GM12878 (cell line): ENCODE results near the gene CORO1C. TPM values are rescaled to one million over a fixed set of nuclear protein-coding genes. Genes with fewer than 3 reads are reported as not detected.

ENCODE experiments used
- ATAC-seq: fragments of 200-7000 bp; cut with Tn5 transposase; 3 replicates; pipeline ENCODE4 v1.9.1; 2020; ENCODE audit warnings: mild to moderate bottlenecking, moderate library complexity
- BruUV-seq: library from RNA; stranded (reverse); fragments of 400-500 nt; replicated peaks from 2 replicates; lab custom pipeline; 2021; lab: Mats Ljungman, UMichigan
- CTCF ChIA-PET: fragments of 300-600 bp; sonication (Branson Sonifier 250); formaldehyde crosslinking; extraction: SDS; loops from one replicate; lab custom pipeline; 2021; ENCODE audit warnings: inconsistent platforms; lab: Yijun Ruan, JAX
- POLR2A ChIA-PET: fragments of 350-600 bp; formaldehyde crosslinking; extraction: SDS; loops from one replicate; lab custom pipeline; 2021; ENCODE audit warnings: inconsistent platforms; lab: Charles Lee
- RAD21 ChIA-PET: fragments of 300-600 bp; sonication (Branson Sonifier 250); formaldehyde crosslinking; loops from one replicate; lab custom pipeline; 2023; ENCODE audit warnings: antibody characterized with exemption; ENCODE audit not compliant: unreplicated experiment; lab: Charles Lee
- SMC1A ChIA-PET: fragments of 300-600 bp; sonication (Branson Sonifier 250); formaldehyde crosslinking; loops from one replicate; lab custom pipeline; 2023; ENCODE audit not compliant: unreplicated experiment, uncharacterized antibody; lab: Charles Lee
- DNase-seq: peaks from one replicate; pipeline ENCODE4 v3.0.0-alpha.2; 2011; ENCODE audit warnings: low read depth, low spot score
- FAIRE-seq: peaks from 3 replicates; lab custom pipeline; 2011; peaks lifted over from hg19 to GRCh38; lab: Jason Lieb, UNC
- H2AFZ ChIP-seq: 2 replicates; pipeline ENCODE4 v1.6.0; 2011; ENCODE audit warnings: low read depth, low read length, control low read depth; ENCODE audit not compliant: control insufficient read depth
- H3K27ac ChIP-seq: 2 replicates; pipeline ENCODE4 v1.5.1; 2011; ENCODE audit warnings: control low read depth; ENCODE audit not compliant: control insufficient read depth, insufficient read depth
- H3K27me3 ChIP-seq, 2 experiments: replicated peaks in 1 of 2; 2 replicates each; pipeline versions ENCODE4 v1.6.0 to v1.6.1; 2011; ENCODE audit warnings: low read length in 1 of 2; ENCODE audit not compliant: control insufficient read depth in 2 of 2, insufficient read depth in 2 of 2
- H3K36me3 ChIP-seq, 2 experiments: 2 replicates each; pipeline ENCODE4 v1.5.1; 2011; ENCODE audit warnings: low read length in 1 of 2; ENCODE audit not compliant: control insufficient read depth in 2 of 2, insufficient read depth in 2 of 2
- H3K4me1 ChIP-seq: 2 replicates; pipeline ENCODE4 v1.6.1; 2011; ENCODE audit warnings: mild to moderate bottlenecking, low read length, moderate library complexity, mixed read lengths; ENCODE audit not compliant: control insufficient read depth, insufficient read depth
- H3K4me2 ChIP-seq: 2 replicates; pipeline ENCODE4 v1.6.0; 2011; ENCODE audit warnings: control low read depth; ENCODE audit not compliant: control insufficient read depth, insufficient read depth
- H3K4me3 ChIP-seq: fragments of 200-600 bp; sonication (generic); 2 replicates; pipeline ENCODE4 v1.5.1; 2016
- H3K79me2 ChIP-seq: 2 replicates; pipeline ENCODE4 v1.6.0; 2011; ENCODE audit warnings: low read length; ENCODE audit not compliant: control insufficient read depth, insufficient read depth
- H3K9ac ChIP-seq: 2 replicates; pipeline ENCODE4 v1.8.0; 2011; ENCODE audit warnings: low read length, control low read depth, mixed read lengths; ENCODE audit not compliant: control insufficient read depth, insufficient read depth
- H3K9me3 ChIP-seq: replicated peaks from 3 replicates; pipeline ENCODE4 v1.5.1; 2011; ENCODE audit warnings: mild to moderate bottlenecking, low read length; ENCODE audit not compliant: control insufficient read depth, insufficient read depth
- H4K20me1 ChIP-seq: 2 replicates; pipeline ENCODE4 v1.6.0; 2011; ENCODE audit not compliant: control insufficient read depth, insufficient read depth
- ASH2L ChIP-seq: fragments of 300-600, 200-600 bp; sonication (generic); IDR thresholded peaks from 2 replicates; pipeline ENCODE4 v1.6.1; 2017; ENCODE audit warnings: low read depth, mild to moderate bottlenecking, borderline replicate concordance
- CHD2 ChIP-seq: IDR thresholded peaks from 2 replicates; pipeline ENCODE4 v1.6.1; 2011; ENCODE audit warnings: low read depth, low read length, improper control_type of control experiment, borderline replicate concordance
- EGR1 ChIP-seq, 2 experiments: IDR thresholded peaks; 1 replicate in 1 of 2; 2 replicates in 1 of 2; pipeline ENCODE4 v1.6.1; 2011 to 2012; ENCODE audit warnings: low read depth in 2 of 2, low read length in 2 of 2, borderline replicate concordance in 1 of 2, mild to moderate bottlenecking in 1 of 2, moderate library complexity in 1 of 2
- HDGF ChIP-seq: fragments of 450-650 bp; IDR thresholded peaks from 2 replicates; pipeline ENCODE4 v1.6.1; 2016; ENCODE audit warnings: antibody characterized with exemption
- IKZF1 ChIP-seq: fragments of 450-650 bp; conservative IDR thresholded peaks from 2 replicates; pipeline ENCODE4 v1.6.1; 2017; ENCODE audit warnings: antibody characterized with exemption, mild to moderate bottlenecking
- IKZF2 ChIP-seq, 2 experiments: fragments of 450-650 bp; IDR thresholded peaks; 2 replicates each; pipeline ENCODE4 v1.6.1; 2017; ENCODE audit warnings: mild to moderate bottlenecking in 2 of 2, moderate library complexity in 2 of 2
- KAT2A ChIP-seq: conservative IDR thresholded peaks from 2 replicates; pipeline ENCODE4 v1.6.1; 2011; ENCODE audit warnings: low read depth, low read length; ENCODE audit not compliant: control insufficient read depth
- MEF2B ChIP-seq: fragments of 450-650 bp; IDR thresholded peaks from 2 replicates; pipeline ENCODE4 v1.6.1; 2018; ENCODE audit warnings: mild to moderate bottlenecking, moderate library complexity; ENCODE audit not compliant: partially characterized antibody, poor library complexity, severe bottlenecking
- NR2C1 ChIP-seq: fragments of 450-650 bp; IDR thresholded peaks from 2 replicates; pipeline ENCODE4 v1.6.1; 2017; ENCODE audit warnings: antibody characterized with exemption, mild to moderate bottlenecking, moderate library complexity
- PML ChIP-seq: IDR thresholded peaks from 2 replicates; pipeline ENCODE4 v1.6.1; 2012; ENCODE audit warnings: low read length, inconsistent platforms
- RAD51 ChIP-seq: fragments of 450-650 bp; IDR thresholded peaks from 2 replicates; pipeline ENCODE4 v1.6.1; 2016; ENCODE audit warnings: moderate library complexity, mild to moderate bottlenecking, inconsistent platforms
- TCF7 ChIP-seq: IDR thresholded peaks from 2 replicates; pipeline ENCODE4 v1.6.1; 2014; ENCODE audit warnings: antibody characterized with exemption, borderline replicate concordance
- YBX1 ChIP-seq: fragments of 450-650 bp; IDR thresholded peaks from 2 replicates; pipeline ENCODE4 v1.6.1; 2016; ENCODE audit warnings: antibody characterized with exemption
- WGBS: methylation state at CpG from one replicate; pipeline ENCODE4 v1.1.6; 2016; ENCODE audit warnings: low lambda C conversion rate; ENCODE audit not compliant: insufficient replicate concordance, insufficient coverage; ENCODE audit errors: missing lambda C conversion rate; 5-methylcytosine and 5-hydroxymethylcytosine counted together
- in situ Hi-C: fragments of 300-500 bp; cut with MboI; formaldehyde crosslinking; loops from 9 replicates; pipeline ENCODE4 v1.14.3; 2018; ENCODE audit warnings: mixed read lengths
- intact Hi-C: fragments of 100-400 bp; cut with micrococcal nuclease; formaldehyde crosslinking; loops from one replicate; pipeline ENCODE4 v1.14.2; 2022; ENCODE audit not compliant: unreplicated experiment
- polyA plus RNA-seq, 11 experiments: library from polyadenylated mRNA; depleted of rRNA in 4 of 11; unstranded in 6 of 11; stranded (reverse) in 5 of 11; fragments of >200 nt; fragmentation: Nextera tagmentation in 4 of 11; fragmentation: Illumina TruSeq in 1 of 11; extraction: Ambion mirVana in 4 of 11; extraction: Trizol in 1 of 11; gene quantifications; 1 replicate in 1 of 11; 2 replicates in 10 of 11; pipeline versions ENCODE4 v1.2.1 to v1.2.3, GENCODE V29; 2011 to 2016; ENCODE audit warnings: inconsistent platforms in 2 of 11, missing spikeins in 2 of 11, low read depth in 1 of 11
- total RNA-seq, 4 experiments: library from RNA; depleted of rRNA in 3 of 4; stranded (reverse); fragments of >200 nt in 3 of 4; fragmentation: Illumina TruSeq in 1 of 4; extraction: Trizol in 1 of 4; gene quantifications; 2 replicates each; pipeline versions ENCODE4 v1.2.1 to v1.2.3, GENCODE V29; 2013 to 2021
- TF ChIP-seq, protein P1 (sequence below): fragments of 450-650 bp; IDR thresholded peaks from 2 replicates; pipeline ENCODE4 v1.6.1; 2017; ENCODE audit warnings: antibody characterized with exemption, mild to moderate bottlenecking, moderate library complexity
- TF ChIP-seq, protein P2 (sequence below): fragments of 450-650 bp; IDR thresholded peaks from 2 replicates; pipeline ENCODE4 v1.6.1; 2017; ENCODE audit warnings: mild to moderate bottlenecking, low read depth, inconsistent platforms; ENCODE audit not compliant: poor library complexity, severe bottlenecking
- TF ChIP-seq, protein P3 (sequence below): IDR thresholded peaks from 2 replicates; pipeline ENCODE4 v1.6.1; 2011; ENCODE audit warnings: low read depth, mild to moderate bottlenecking, low read length, moderate library complexity, borderline replicate concordance; ENCODE audit errors: extremely low read depth

CORO1C gene
- total and polyA plus RNA-seq, 10 of the 15 experiments (the other 5 are each of a cell fraction or from before 2014, with no cell fraction given) = 52.7 to 254 (median 171) TPM

DNA sequence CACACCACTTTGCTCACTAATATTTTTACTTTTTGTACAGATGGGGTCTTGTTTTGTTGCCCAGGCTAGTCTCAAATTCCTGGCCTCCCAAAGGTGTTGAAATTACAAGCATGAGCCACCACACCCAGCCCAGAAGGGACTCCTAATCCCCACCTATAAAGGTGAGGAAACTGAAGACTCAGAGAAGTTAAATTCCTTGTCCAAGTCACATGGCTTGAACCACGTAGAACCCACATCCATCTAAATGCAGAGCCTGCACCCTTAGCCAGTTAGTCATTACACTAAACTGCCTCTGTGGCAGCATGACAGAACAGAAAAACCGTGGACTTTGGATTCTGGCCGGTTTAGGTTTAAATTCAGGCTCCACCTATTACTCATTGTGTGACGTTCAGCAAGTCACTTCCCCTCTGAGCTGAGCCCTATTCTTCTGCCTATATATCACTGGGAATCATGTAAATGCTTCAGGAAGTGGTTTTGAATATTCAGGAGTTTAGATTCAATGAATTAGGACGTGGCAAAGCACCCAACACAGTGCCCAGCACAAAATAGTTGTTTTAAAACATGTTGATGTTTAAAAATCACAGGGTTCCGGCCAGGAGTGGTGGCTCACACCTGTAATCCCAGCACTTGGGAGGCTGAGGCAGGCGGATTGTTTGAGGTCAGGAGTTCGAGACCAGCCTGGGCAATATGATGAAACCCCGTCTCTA, 3.0 kb upstream of the CORO1C start:
- Histone ChIP-seq H3K9me3 (no peaks in the 10 kb centered on the region; the same call in 2 of the 3 replicates), H3K27me3 (no peaks in the 10 kb centered on the region), H3K36me3 (no peaks in the 10 kb centered on the region), H3K9ac (no peak overlapping the region), H3K79me2 (peaks cover 20% of the 10 kb centered on the region), H2AFZ (peak overlapping the region; percentile 6; the same call in 1 of the 2 replicates), H4K20me1 (no peaks in the 10 kb centered on the region), H3K4me1 (peaks cover 9% of the 10 kb centered on the region), H3K4me2 (no peak overlapping the region), H3K27ac (no peak overlapping the region), H3K4me3 (no peak overlapping the region)
- 40% methylated on average over 9 of the region's 9 CpGs for WGBS
- RAD21 ChIA-PET = interaction anchor here (1.0 to 3.0 kb wide), 7 partner anchors 42 to 164 kb away, joined by 3 to 9 read pairs (median 6); no protein-coding TSS in a partner anchor
- CTCF ChIA-PET = interaction anchor here (0.7 to 2.3 kb wide), 7 partner anchors 9 to 70 kb away, joined by 3 to 10 read pairs (median 4); no protein-coding TSS in a partner anchor
- FAIRE-seq (no peak), DNase-seq (peak; percentile 42), ATAC-seq (peak; percentile 23)
- SMC1A ChIA-PET = interaction anchor here (1.2 to 4.9 kb wide), 6 partner anchors 21 to 70 kb away, joined by 3 to 59 read pairs (median 6); no protein-coding TSS in a partner anchor
- intact Hi-C loops = loop anchor here (5.0 kb wide), 1 partner anchor 118 kb away; no protein-coding TSS in a partner anchor
- no TSS peak for BruUV-seq
- in situ Hi-C loops = no loop called here
- POLR2A ChIA-PET = interaction anchor here (1.2 to 2.2 kb wide), 4 partner anchors 8 to 70 kb away, joined by 3 to 7 read pairs (median 4); no protein-coding TSS in a partner anchor
- TF ChIP-seq EGR1 (IDR thresholded peaks at IDR 0.05; ENCODE audit: borderline replicate concordance in 1 of 2, low read depth in 2 of 2, low read length in 2 of 2) (no peak), IKZF1 (peak; percentile 61), YBX1 (no peak), HDGF (peak; percentile 25; the same call in 1 of the 2 replicates), CHD2 (peak; percentile 38; the same call in 1 of the 2 replicates), IKZF2 (IDR thresholded peaks at IDR 0.05) (peak; percentile 47 to 62; a peak in 3 of 4 replicates), TCF7 (no peak), NR2C1 (no peak), PML (no peak), ASH2L (no peak), MEF2B (peak; percentile 15), RAD51 (peak; percentile 80), KAT2A (no peak)
- TF ChIP-seq, protein P1, sequence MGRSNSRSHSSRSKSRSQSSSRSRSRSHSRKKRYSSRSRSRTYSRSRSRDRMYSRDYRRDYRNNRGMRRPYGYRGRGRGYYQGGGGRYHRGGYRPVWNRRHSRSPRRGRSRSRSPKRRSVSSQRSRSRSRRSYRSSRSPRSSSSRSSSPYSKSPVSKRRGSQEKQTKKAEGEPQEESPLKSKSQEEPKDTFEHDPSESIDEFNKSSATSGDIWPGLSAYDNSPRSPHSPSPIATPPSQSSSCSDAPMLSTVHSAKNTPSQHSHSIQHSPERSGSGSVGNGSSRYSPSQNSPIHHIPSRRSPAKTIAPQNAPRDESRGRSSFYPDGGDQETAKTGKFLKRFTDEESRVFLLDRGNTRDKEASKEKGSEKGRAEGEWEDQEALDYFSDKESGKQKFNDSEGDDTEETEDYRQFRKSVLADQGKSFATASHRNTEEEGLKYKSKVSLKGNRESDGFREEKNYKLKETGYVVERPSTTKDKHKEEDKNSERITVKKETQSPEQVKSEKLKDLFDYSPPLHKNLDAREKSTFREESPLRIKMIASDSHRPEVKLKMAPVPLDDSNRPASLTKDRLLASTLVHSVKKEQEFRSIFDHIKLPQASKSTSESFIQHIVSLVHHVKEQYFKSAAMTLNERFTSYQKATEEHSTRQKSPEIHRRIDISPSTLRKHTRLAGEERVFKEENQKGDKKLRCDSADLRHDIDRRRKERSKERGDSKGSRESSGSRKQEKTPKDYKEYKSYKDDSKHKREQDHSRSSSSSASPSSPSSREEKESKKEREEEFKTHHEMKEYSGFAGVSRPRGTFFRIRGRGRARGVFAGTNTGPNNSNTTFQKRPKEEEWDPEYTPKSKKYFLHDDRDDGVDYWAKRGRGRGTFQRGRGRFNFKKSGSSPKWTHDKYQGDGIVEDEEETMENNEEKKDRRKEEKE = no peak
- TF ChIP-seq, protein P2, sequence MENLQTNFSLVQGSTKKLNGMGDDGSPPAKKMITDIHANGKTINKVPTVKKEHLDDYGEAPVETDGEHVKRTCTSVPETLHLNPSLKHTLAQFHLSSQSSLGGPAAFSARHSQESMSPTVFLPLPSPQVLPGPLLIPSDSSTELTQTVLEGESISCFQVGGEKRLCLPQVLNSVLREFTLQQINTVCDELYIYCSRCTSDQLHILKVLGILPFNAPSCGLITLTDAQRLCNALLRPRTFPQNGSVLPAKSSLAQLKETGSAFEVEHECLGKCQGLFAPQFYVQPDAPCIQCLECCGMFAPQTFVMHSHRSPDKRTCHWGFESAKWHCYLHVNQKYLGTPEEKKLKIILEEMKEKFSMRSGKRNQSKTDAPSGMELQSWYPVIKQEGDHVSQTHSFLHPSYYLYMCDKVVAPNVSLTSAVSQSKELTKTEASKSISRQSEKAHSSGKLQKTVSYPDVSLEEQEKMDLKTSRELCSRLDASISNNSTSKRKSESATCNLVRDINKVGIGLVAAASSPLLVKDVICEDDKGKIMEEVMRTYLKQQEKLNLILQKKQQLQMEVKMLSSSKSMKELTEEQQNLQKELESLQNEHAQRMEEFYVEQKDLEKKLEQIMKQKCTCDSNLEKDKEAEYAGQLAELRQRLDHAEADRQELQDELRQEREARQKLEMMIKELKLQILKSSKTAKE = no peak
- TF ChIP-seq, protein P3, sequence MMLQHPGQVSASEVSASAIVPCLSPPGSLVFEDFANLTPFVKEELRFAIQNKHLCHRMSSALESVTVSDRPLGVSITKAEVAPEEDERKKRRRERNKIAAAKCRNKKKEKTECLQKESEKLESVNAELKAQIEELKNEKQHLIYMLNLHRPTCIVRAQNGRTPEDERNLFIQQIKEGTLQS = no peak
